Activated T-helper 1 cell treated with anti-CD3 and anti-CD28 coated beads, Interleukin-12 subunit alpha, Interleukin-12 subunit beta, Interleukin-2, Interleukin-4 antibody, amounts not matched to agents 30 ng/mL and 10 ng/mL and 1 ng/mL, durations not matched to agents 14 hours and 24 hours and 36 hours (primary cell): Measurements from ENCODE around the gene STOML1. TPM values are rescaled to one million over a fixed set of nuclear protein-coding genes. Genes with fewer than 3 reads are reported as not detected.

Experiments
- DNase-seq: peaks from one replicate; pipeline ENCODE4 v3.0.0; 2021; ENCODE audit warnings: low spot score
- H3K27ac Mint-ChIP-seq: one replicate; pipeline ENCODE4 v1.8.0; 2021; ENCODE audit warnings: mild to moderate bottlenecking, mixed read lengths
- H3K27me3 Mint-ChIP-seq: one replicate; pipeline ENCODE4 v1.8.0; 2022; ENCODE audit warnings: mild to moderate bottlenecking, moderate library complexity, mixed read lengths; ENCODE audit not compliant: insufficient read depth
- H3K36me3 Mint-ChIP-seq: one replicate; pipeline ENCODE4 v1.8.0; 2021; ENCODE audit warnings: low read depth, mixed read lengths
- H3K4me1 Mint-ChIP-seq: one replicate; pipeline ENCODE4 v1.8.0; 2021; ENCODE audit warnings: low read depth, mixed read lengths
- H3K4me3 Mint-ChIP-seq: one replicate; pipeline ENCODE4 v1.8.0; 2021; ENCODE audit warnings: mild to moderate bottlenecking, moderate library complexity, mixed read lengths
- H3K9me3 Mint-ChIP-seq: one replicate; pipeline ENCODE4 v1.8.0; 2021; ENCODE audit warnings: mixed read lengths
- intact Hi-C: fragments of 100-400 bp; cut with micrococcal nuclease; formaldehyde crosslinking; loops from one replicate; pipeline ENCODE4 v1.15.1; 2024
- total RNA-seq: library from RNA; stranded (reverse); gene quantifications from 2 replicates; pipeline ENCODE4 v1.2.3, GENCODE V29; 2022

The STOML1 gene
- total RNA-seq, 1 donor from 2014 or later, result 10.6 TPM

DNA sequence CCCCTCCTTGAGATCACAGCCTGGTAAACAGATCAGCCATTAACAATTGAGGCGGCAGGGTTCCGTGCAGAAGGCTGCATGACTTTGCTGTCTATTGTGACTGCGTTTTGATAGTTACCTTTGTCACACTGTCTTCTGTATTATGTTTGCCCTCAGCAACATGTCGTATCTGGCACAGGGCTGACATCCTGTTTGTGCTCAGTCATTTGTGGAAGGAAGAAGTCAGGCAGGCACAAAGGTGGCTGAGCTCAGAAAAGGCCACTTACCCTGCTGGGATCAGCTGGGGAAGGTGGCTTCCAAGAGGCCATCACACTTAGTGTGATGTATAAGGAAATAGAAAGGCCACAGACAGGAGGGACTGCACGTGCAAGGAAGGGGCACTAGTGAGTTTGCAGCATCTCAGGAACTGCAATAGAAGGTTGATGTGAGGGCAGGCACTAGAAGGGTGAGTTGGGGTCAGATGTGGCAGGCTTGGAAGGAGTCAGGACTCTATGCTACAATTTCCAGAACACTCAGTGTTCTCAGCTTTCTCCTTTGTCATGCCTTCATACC is 15.8 kb upstream of the STOML1 start:
- no peaks in the 10 kb centered on the region for H3K27me3 Mint-ChIP-seq
- DNase-seq, result peak; percentile 30
- H3K4me1 Mint-ChIP-seq, result peaks cover 75% of the 10 kb centered on the region
- H3K9me3 Mint-ChIP-seq, result peaks cover 6% of the 10 kb centered on the region
- peaks cover 46% of the 10 kb centered on the region for H3K36me3 Mint-ChIP-seq
- H3K4me3 Mint-ChIP-seq, result peak overlapping the region; percentile 79
- peak overlapping the region; percentile 96 for H3K27ac Mint-ChIP-seq
- intact Hi-C loops, result loop anchor here (1.0 to 2.0 kb wide), 4 partner anchors 11 to 1631 kb away; partner anchors contain the start of genes HEXA and STOML1

DNA sequence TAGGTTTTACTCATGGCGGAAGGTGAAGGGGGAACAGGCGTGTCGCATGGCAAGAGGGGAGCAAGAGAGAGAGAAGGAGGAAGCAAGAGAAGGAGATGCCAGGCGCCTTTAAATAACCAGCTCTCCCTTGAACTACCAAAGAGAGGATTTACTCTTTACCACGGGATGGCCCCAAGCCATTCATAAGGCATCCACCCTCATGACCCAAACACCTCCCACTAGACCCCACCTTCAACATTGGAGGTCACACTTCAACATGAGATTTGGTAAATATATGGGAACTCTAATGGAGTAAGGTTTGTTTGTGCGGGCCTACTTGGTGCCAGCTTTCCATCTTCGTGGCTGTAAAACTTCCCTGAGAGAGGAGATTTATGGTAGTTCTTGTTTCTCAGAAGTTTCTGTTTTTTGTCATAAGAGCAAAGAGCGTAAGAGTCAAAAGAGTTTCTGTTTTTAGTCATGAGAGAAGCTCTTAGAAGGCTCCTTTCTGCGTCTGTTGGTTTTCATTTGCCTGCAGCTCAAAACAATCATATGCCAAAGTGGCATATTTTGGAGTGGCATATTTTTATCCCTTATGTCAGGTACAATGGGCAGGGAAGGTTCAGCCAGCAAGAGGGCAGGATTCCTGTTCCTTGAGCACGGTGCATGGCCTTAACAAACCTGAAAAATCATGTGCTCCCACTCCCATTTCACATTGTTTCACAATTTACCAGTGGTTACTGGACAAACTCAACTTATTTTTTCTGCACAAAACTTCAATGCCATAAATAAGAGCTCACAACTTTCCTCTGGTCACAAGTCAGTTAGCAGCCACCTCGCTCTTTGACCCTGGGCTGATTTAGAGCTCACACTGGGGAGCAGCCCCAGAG is 14.9 kb upstream of the STOML1 start:
- Mint-ChIP-seq H3K4me3 (peak overlapping the region; percentile 79), H3K9me3 (peaks cover 6% of the 10 kb centered on the region), H3K4me1 (peaks cover 75% of the 10 kb centered on the region), H3K36me3 (peaks cover 45% of the 10 kb centered on the region), H3K27me3 (no peaks in the 10 kb centered on the region), H3K27ac (peak overlapping the region; percentile 96)
- intact Hi-C loops, result loop anchor here (1.0 to 2.0 kb wide), 3 partner anchors 10 to 34 kb away; partner anchors contain the start of gene STOML1
- DNase-seq, result no peak

DNA sequence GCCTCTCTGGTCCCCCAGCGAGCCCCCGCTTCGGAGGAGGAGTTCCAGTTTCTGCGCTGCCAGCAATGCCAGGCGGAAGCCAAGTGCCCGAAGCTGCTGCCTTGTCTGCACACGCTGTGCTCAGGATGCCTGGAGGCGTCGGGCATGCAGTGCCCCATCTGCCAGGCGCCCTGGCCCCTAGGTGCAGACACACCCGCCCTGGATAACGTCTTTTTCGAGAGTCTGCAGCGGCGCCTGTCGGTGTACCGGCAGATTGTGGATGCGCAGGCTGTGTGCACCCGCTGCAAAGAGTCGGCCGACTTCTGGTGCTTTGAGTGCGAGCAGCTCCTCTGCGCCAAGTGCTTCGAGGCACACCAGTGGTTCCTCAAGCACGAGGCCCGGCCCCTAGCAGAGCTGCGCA is 5.9 kb upstream of the STOML1 start:
- H3K27me3 Mint-ChIP-seq, result no peaks in the 10 kb centered on the region
- DNase-seq, result no peak
- peaks cover 57% of the 10 kb centered on the region for H3K4me1 Mint-ChIP-seq
- peak overlapping the region; percentile 85 for H3K27ac Mint-ChIP-seq
- H3K36me3 Mint-ChIP-seq, result peaks cover 28% of the 10 kb centered on the region
- intact Hi-C loops, result loop anchor here (1.0 to 10.0 kb wide), 6 partner anchors 9 to 1647 kb away; partner anchors contain the start of genes CLK3, IMP3, LOXL1 and NPTN
- no peaks in the 10 kb centered on the region for H3K9me3 Mint-ChIP-seq
- H3K4me3 Mint-ChIP-seq, result peak overlapping the region; percentile 89

DNA sequence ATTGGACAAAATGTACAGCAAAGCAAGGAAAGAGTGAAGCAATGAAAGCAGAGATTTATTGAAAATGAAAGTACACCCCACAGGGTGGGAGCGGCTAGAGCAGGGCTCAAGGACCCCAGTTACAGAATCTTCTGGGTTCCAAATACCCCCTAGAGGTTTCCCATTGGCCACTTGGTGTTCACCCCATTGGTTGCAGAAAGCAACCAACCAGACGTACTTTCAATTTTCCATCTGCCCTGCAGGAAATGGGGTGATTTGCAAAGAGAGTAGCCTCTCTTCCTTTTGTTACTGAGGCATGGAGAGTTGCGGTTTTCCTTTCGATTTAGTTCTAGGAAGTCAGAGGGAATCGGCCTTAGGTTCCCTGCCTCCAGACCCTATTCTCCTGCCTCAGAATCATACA is 4.8 kb upstream of the STOML1 start:
- Mint-ChIP-seq H3K27me3 (no peaks in the 10 kb centered on the region), H3K27ac (peak overlapping the region; percentile 85), H3K4me1 (peaks cover 65% of the 10 kb centered on the region), H3K36me3 (peaks cover 23% of the 10 kb centered on the region), H3K4me3 (peak overlapping the region; percentile 89), H3K9me3 (no peaks in the 10 kb centered on the region)
- peak; percentile 48 for DNase-seq
- intact Hi-C loops, result loop anchor here (1.0 to 10.0 kb wide), 6 partner anchors 10 to 1648 kb away; partner anchors contain the start of genes CLK3, IMP3, LOXL1 and NPTN

DNA sequence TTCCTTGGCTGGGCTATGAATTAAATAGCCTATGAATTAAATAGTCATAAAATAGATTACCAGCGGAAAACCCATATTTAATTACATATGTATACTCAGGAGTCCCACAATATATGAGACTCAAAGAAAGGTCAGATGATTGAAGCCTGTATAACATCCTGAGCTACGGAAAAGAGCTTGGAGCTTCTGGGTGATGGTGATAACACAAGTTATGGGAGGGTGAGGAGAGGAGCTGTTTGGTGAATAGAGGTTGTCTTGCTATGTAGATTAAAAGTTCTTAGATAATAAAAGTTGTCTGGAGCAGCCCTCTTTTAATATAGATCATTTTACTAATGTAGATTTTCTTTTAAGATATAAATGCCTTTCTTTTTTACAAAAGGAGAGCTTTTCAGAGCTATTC is 4.2 kb upstream of the STOML1 start:
- Mint-ChIP-seq H3K4me3 (peak overlapping the region; percentile 89), H3K4me1 (peaks cover 64% of the 10 kb centered on the region), H3K9me3 (no peaks in the 10 kb centered on the region), H3K27me3 (no peaks in the 10 kb centered on the region), H3K27ac (peak overlapping the region; percentile 85), H3K36me3 (peaks cover 23% of the 10 kb centered on the region)
- intact Hi-C loops, result loop anchor here (2.0 to 10.0 kb wide), 5 partner anchors 69 to 1649 kb away; partner anchors contain the start of genes CLK3, IMP3, LOXL1 and NPTN
- DNase-seq, result no peak

DNA sequence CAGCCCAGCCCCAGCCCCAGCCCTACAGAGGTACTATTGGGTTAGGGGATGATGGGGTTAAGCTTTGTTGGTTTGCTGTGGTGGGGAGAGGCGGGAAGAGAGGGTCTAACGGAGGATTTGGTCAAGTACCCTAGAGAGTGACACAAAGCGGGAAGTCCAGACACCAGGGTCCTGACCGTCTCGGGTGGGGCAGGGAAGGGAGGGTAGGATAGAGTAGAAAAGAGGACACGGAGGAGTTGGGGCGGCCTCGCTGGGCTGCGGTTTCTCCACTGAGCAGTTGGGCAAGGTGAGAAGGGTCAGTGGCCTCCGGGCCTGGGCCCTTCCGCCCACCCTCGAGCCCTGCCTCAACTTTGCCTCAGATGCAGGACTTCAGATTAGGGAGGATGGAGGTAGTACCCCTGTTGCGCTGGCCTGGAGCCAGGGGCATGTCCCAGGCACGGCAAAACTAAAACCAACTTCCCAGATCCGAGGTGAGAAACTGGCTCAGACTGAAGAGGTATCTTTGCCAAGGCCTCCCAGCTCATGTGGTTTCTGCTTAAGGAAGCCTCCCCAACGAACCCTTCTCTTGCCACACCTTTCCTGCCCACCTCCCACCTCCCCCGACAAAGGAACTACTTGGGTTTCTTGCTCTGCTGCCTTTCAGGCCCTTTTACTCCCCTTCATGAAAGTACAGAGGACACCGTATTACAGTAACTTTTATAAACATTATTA is 3.0 kb upstream of the STOML1 start:
- peak overlapping the region; percentile 85 for H3K27ac Mint-ChIP-seq

DNA sequence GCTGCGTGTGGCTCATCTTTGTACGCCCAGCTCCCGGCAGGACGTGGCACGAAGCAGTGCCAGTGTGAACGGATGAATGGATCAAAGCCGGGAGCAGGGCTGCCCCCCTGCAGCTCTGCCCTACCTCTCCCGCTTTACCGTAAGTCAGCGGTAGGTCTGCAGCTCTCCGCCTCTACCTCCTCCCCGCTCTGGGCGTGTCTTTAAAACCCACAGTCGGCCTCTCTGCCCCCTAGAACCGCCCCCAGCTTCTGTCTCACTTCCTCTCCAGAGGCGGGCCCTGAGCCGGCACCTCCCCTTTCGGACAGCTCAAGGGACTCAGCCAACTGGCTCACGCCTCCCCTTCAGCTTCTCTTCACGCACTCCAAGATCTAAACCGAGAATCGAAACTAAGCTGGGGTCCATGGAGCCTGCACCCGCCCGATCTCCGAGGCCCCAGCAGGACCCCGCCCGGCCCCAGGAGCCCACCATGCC is 2.4 kb upstream of the STOML1 start, which contains the start of gene PML:
Gene PML, plus strand, starts transcription at position 304 of the 471 bp plus-strand sequence. Its CDS starts 97 bp downstream, at position 401.
- H3K36me3 Mint-ChIP-seq, result peaks cover 20% of the 10 kb centered on the region
- peak; percentile 95 for DNase-seq
- H3K9me3 Mint-ChIP-seq, result no peaks in the 10 kb centered on the region
- peak within 1 kb of the TSS; percentile 89 for H3K4me3 Mint-ChIP-seq
- peak within 1 kb of the TSS; percentile 85 for H3K27ac Mint-ChIP-seq
- H3K27me3 Mint-ChIP-seq, result no peaks in the 10 kb centered on the region
- intact Hi-C loops, result loop anchor here (1.0 to 10.0 kb wide), 9 partner anchors 21 to 1650 kb away; partner anchors contain the start of genes ARID3B, CLK3, IMP3 and NPTN
- peaks cover 62% of the 10 kb centered on the region for H3K4me1 Mint-ChIP-seq

More for the DNA sequence above, 3.0 kb upstream of the STOML1 start:
- no peaks in the 10 kb centered on the region for H3K27me3 Mint-ChIP-seq
- H3K4me3 Mint-ChIP-seq, result peak overlapping the region; percentile 89
- H3K9me3 Mint-ChIP-seq, result no peaks in the 10 kb centered on the region
- intact Hi-C loops, result loop anchor here (1.0 to 10.0 kb wide), 9 partner anchors 22 to 1650 kb away; partner anchors contain the start of genes ARID3B, CLK3, IMP3 and NPTN
- DNase-seq, result no peak
- H3K4me1 Mint-ChIP-seq, result peaks cover 64% of the 10 kb centered on the region
- H3K36me3 Mint-ChIP-seq, result peaks cover 21% of the 10 kb centered on the region

DNA sequence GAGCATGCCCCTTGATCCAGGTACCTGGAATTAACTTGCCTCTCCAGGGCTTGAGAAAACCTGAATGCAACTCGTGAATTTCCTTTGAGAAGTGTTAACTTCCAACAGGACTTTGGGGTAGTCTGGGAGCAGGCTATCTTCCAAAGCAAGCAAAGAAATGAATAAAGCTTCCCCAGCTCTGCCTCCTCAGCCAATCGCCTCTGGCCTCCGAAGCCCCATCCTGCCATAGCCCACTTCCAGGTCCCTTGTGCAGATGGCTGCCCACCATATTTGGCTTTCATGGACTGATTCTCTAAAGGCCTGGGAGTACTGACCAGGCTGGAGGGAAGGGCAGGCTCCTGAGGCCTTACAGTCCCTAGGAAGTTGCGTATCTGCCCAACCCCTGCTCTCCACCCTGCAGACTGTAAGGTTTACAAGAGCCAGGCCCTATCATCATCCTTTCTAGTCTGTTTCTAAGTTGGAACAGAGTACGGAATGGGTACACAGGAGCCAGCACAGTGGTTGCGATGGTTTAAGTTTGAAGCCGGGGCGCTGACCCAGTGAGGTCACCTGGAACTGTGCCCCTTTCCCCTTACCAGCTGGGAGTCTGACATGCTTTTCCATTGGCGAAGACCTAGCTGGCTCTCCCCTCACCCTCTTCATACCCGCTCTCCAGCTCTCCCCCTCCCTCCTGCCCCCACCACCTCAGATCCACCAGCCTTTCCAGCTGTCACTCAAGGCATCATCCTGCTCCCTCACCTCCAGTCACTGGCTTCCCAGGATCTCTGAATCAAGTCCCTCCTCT is 1.3 kb upstream of the STOML1 start:
- H3K36me3 Mint-ChIP-seq, result peaks cover 12% of the 10 kb centered on the region
- intact Hi-C loops, result loop anchor here (2.0 to 10.0 kb wide), 9 partner anchors 13 to 1651 kb away; partner anchors contain the start of genes ARID3B, CLK3, IMP3 and NPTN
- H3K27me3 Mint-ChIP-seq, result no peaks in the 10 kb centered on the region
- no peaks in the 10 kb centered on the region for H3K9me3 Mint-ChIP-seq
- no peak for DNase-seq
- H3K4me1 Mint-ChIP-seq, result peaks cover 52% of the 10 kb centered on the region
- H3K27ac Mint-ChIP-seq, result peak overlapping the region; percentile 85
- H3K4me3 Mint-ChIP-seq, result peak overlapping the region; percentile 89

DNA sequence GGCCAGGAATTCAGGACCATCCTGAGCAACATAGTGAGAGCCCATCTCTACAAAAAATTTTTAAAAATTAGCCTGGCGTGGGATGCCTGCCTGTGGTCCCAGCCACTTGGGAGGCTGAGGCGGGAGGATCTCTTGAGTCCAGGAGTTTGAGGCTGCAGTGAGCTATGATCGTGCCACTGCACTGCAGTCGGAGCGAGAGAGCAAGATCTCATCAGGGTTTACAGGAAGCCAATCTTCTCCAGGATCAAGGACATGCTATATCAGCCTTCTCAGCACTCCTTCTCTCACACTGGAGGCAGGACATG is 451 bp upstream of the STOML1 start:
- Mint-ChIP-seq H3K36me3 (peaks cover 7% of the 10 kb centered on the region), H3K9me3 (no peaks in the 10 kb centered on the region), H3K27me3 (no peaks in the 10 kb centered on the region), H3K4me1 (peaks cover 49% of the 10 kb centered on the region), H3K27ac (peak overlapping the region; percentile 85), H3K4me3 (peak overlapping the region; percentile 89)
- intact Hi-C loops, result loop anchor here (2.0 to 10.0 kb wide), 9 partner anchors 14 to 1652 kb away; partner anchors contain the start of genes ARID3B, CLK3, IMP3 and NPTN
- no peak for DNase-seq

DNA sequence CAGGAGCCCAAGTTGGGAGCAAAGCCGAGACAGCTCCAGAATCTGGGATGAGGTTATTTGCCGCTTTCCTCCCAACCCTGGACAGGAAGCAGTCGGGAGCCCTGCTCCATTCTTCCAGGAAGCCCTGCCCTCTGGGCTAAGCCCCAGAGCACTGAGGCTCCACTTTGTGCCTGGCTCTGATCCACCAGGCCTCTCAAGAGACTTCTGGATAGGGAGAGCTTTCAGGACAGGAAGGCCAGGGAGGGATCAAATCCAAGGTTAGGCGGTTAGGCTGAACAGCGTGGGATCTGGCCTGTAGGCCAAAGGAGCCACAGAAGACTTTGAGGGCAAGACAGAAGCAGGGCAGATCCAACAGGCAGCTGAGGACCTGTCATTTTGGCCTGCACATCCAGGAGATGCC is 835 bp downstream of the STOML1 start:
- intact Hi-C loops, result loop anchor here (5.0 to 10.0 kb wide), 7 partner anchors 56 to 1654 kb away; partner anchors contain the start of genes ARID3B, CLK3, IMP3 and NPTN
- Mint-ChIP-seq H3K27ac (peak overlapping the region; percentile 26), H3K4me1 (peaks cover 49% of the 10 kb centered on the region), H3K9me3 (no peaks in the 10 kb centered on the region), H3K36me3 (peaks cover 1% of the 10 kb centered on the region), H3K27me3 (no peaks in the 10 kb centered on the region), H3K4me3 (peak overlapping the region; percentile 83)
- no peak for DNase-seq

DNA sequence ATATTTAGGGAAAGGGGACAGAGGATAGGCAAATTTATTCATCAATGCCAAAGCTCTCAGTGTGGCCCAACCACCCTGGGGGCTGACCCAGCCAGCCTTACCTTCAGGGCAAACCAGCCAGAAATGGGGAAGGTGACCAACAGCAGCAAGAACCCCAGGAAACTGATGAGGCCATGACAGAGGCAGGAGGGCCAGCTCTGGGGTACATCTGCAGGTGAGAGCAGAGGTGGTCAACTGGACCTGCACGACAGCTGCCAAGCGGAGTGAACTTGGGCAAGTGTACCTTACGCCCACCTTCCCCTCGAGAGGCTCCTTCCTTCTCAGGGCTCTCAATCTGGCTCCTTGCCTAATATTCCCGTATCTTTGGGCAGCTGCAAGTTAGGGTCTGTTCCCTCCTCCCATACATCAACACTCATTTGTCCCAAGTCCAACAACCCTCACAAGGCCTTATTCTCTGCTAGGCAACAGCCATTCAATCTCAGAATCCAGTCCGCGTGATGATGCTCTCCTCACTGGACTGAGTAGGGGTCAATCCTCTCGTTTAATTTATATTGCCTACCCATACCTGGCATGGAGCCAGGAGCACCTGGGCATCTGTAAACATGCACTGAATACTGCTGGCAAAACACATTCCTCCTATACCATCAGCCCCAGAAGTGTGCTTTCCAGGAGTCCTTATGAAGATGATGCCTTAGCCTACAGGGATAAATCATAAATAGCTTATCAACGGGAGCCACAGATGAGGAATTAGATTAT is 1.7 kb downstream of the STOML1 start:
- H3K27me3 Mint-ChIP-seq, result no peaks in the 10 kb centered on the region
- H3K4me3 Mint-ChIP-seq, result peak overlapping the region; percentile 83
- no peak for DNase-seq
- H3K27ac Mint-ChIP-seq, result no peak overlapping the region
- no peaks in the 10 kb centered on the region for H3K9me3 Mint-ChIP-seq
- peaks cover 51% of the 10 kb centered on the region for H3K4me1 Mint-ChIP-seq
- intact Hi-C loops, result loop anchor here (5.0 to 10.0 kb wide), 7 partner anchors 57 to 1654 kb away; partner anchors contain the start of genes ARID3B, CLK3, IMP3 and NPTN
- peaks cover 1% of the 10 kb centered on the region for H3K36me3 Mint-ChIP-seq
